K562 (cell line): ENCODE measurements around the gene FAM120C. TPM values are rescaled to one million over a fixed set of nuclear protein-coding genes. Genes with fewer than 3 reads are reported as not detected.

Experiments
- CGGBP1 ChIP-seq: fragments of 250-450 bp; sonication (Bioruptor Pico); IDR thresholded peaks from 2 replicates; pipeline ENCODE4 v1.9.0; 2021; ENCODE audit warnings: mild to moderate bottlenecking
- GABPA ChIP-seq: fragments of 200-800 bp; sonication (Bioruptor generic); conservative IDR thresholded peaks from 2 replicates; pipeline ENCODE4 v1.6.1; 2016; ENCODE audit warnings: low read depth, missing genetic modification characterization, missing compliant biosample characterization
- GTF2E2 ChIP-seq: fragments of 200-800 bp; sonication (Bioruptor generic); IDR thresholded peaks from 2 replicates; pipeline ENCODE4 v1.6.1; 2016; ENCODE audit warnings: missing genetic modification characterization, missing compliant biosample characterization
- HDAC2 ChIP-seq: fragments of 450-650 bp; IDR thresholded peaks from 2 replicates; pipeline ENCODE4 v1.6.1; 2016; ENCODE audit warnings: mild to moderate bottlenecking
- HNRNPUL1 ChIP-seq: fragments of 200-400 bp; formaldehyde crosslinking; IDR thresholded peaks from 2 replicates; pipeline ENCODE4 v1.6.1; 2017; ENCODE audit warnings: low read length
- NR2C2 ChIP-seq, 2 experiments: fragments of 200-800 bp in 1 of 2; sonication (Bioruptor generic) in 1 of 2; sonication (generic) in 1 of 2; formaldehyde crosslinking in 1 of 2; IDR thresholded peaks; 2 replicates each; pipeline versions ENCODE4 v1.6.1 to v1.8.0; 2016 to 2022; ENCODE audit warnings: mild to moderate bottlenecking in 1 of 2, missing compliant biosample characterization in 1 of 2, missing genetic modification characterization in 1 of 2, missing genetic modification reagents in 1 of 2
- POLR2AphosphoS2 ChIP-seq: IDR thresholded peaks from 2 replicates; pipeline ENCODE4 v1.6.1; 2012; ENCODE audit warnings: low read length, improper control_type of control experiment
- POLR2G ChIP-seq: fragments of 200-400 bp; formaldehyde crosslinking; IDR thresholded peaks from 2 replicates; pipeline ENCODE4 v1.6.1; 2017; ENCODE audit warnings: low read depth, mild to moderate bottlenecking, antibody characterized with exemption, low read length, moderate library complexity
- SIN3A ChIP-seq, 2 experiments: fragments of 150-350 bp in 1 of 2; IDR thresholded peaks; 2 replicates each; pipeline ENCODE4 v1.6.1; 2011 to 2016; ENCODE audit warnings: borderline replicate concordance in 2 of 2, low read depth in 2 of 2, low read length in 2 of 2, mild to moderate bottlenecking in 2 of 2, moderate library complexity in 2 of 2; ENCODE audit not compliant: control insufficient read depth in 1 of 2
- XRCC4 ChIP-seq: IDR thresholded peaks from one replicate; pipeline ENCODE4 v1.6.1; 2011; ENCODE audit not compliant: insufficient read depth, insufficient read length; ENCODE audit errors: extremely low read depth
- YY1 ChIP-seq, 3 experiments: IDR thresholded peaks; 2 replicates each; pipeline ENCODE4 v1.6.1; 2011; ENCODE audit warnings: low read length in 2 of 3, mild to moderate bottlenecking in 2 of 3, moderate library complexity in 2 of 3, borderline replicate concordance in 1 of 3, control low read depth in 1 of 3, low read depth in 1 of 3; ENCODE audit not compliant: insufficient read depth in 3 of 3, insufficient replicate concordance in 2 of 3, control insufficient read depth in 1 of 3, insufficient read length in 1 of 3; ENCODE audit errors: extremely low read depth in 1 of 3
- ZNF133 ChIP-seq: fragments of 250-450 bp; sonication (Bioruptor Pico); IDR thresholded peaks from 2 replicates; pipeline ENCODE4 v1.4.0; 2020; ENCODE audit warnings: mild to moderate bottlenecking
- ZNF324 ChIP-seq: fragments of 250-450 bp; sonication (Bioruptor Pico); IDR thresholded peaks from 2 replicates; pipeline ENCODE4 v1.4.0; 2020; ENCODE audit warnings: mild to moderate bottlenecking
- ZNF764 ChIP-seq: fragments of 250-450 bp; sonication (Bioruptor Pico); IDR thresholded peaks from 2 replicates; pipeline ENCODE4 v1.4.0; 2020; ENCODE audit warnings: low read depth, mild to moderate bottlenecking, moderate library complexity
- polyA plus RNA-seq, 8 experiments: library from polyadenylated mRNA; depleted of rRNA in 4 of 8; stranded (reverse) in 5 of 8; unstranded in 3 of 8; fragments of >200 nt; fragmentation: Nextera tagmentation in 2 of 8; fragmentation: Illumina TruSeq in 1 of 8; extraction: Ambion mirVana in 2 of 8; extraction: Trizol in 1 of 8; gene quantifications; 2 replicates each; pipeline versions ENCODE4 v1.2.1 to v1.2.3, GENCODE V29; 2011 to 2014; ENCODE audit warnings: inconsistent platforms in 1 of 8, missing spikeins in 1 of 8
- total RNA-seq, 7 experiments: library from RNA; depleted of rRNA in 6 of 7; stranded (reverse); fragments of >200 nt in 6 of 7; fragmentation: Illumina TruSeq in 2 of 7; extraction: Trizol in 2 of 7; gene quantifications; 2 replicates each; pipeline versions ENCODE4 v1.2.1 to v1.2.3, GENCODE V29; 2011 to 2021; ENCODE audit warnings: low replicate concordance in 1 of 7
- TF ChIP-seq, protein P1 (sequence below): sonication (generic); formaldehyde crosslinking; IDR thresholded peaks from 2 replicates; pipeline ENCODE4 v1.8.1; 2023; ENCODE audit warnings: mild to moderate bottlenecking, missing genetic modification reagents
- TF ChIP-seq, protein P2 (sequence below): fragments of 250-450 bp; sonication (Bioruptor Pico); IDR thresholded peaks from 2 replicates; pipeline ENCODE4 v1.4.0; 2020; ENCODE audit warnings: mild to moderate bottlenecking
- TF ChIP-seq, protein P3 (sequence below): fragments of 450-650 bp; IDR thresholded peaks from 2 replicates; pipeline ENCODE4 v1.6.1; 2016

FAM120C gene
- total and polyA plus RNA-seq, 9 of the 15 experiments (the other 6 are each of a cell fraction or from before 2014, with no cell fraction given): 0.21 to 6.7 (median 2.1) TPM

GRCh38 chrX:54044126-54044876 lies 138.8 kb downstream of the FAM120C start, which contains the start of gene PHF8 (continued):
- TF ChIP-seq, protein P1, sequence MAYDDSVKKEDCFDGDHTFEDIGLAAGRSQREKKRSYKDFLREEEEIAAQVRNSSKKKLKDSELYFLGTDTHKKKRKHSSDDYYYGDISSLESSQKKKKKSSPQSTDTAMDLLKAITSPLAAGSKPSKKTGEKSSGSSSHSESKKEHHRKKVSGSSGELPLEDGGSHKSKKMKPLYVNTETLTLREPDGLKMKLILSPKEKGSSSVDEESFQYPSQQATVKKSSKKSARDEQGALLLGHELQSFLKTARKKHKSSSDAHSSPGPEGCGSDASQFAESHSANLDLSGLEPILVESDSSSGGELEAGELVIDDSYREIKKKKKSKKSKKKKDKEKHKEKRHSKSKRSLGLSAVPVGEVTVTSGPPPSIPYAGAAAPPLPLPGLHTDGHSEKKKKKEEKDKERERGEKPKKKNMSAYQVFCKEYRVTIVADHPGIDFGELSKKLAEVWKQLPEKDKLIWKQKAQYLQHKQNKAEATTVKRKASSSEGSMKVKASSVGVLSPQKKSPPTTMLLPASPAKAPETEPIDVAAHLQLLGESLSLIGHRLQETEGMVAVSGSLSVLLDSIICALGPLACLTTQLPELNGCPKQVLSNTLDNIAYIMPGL (CRISPR knock-in tag): peak; percentile 85; the same call in 1 of the 2 replicates
- TF ChIP-seq, protein P2, sequence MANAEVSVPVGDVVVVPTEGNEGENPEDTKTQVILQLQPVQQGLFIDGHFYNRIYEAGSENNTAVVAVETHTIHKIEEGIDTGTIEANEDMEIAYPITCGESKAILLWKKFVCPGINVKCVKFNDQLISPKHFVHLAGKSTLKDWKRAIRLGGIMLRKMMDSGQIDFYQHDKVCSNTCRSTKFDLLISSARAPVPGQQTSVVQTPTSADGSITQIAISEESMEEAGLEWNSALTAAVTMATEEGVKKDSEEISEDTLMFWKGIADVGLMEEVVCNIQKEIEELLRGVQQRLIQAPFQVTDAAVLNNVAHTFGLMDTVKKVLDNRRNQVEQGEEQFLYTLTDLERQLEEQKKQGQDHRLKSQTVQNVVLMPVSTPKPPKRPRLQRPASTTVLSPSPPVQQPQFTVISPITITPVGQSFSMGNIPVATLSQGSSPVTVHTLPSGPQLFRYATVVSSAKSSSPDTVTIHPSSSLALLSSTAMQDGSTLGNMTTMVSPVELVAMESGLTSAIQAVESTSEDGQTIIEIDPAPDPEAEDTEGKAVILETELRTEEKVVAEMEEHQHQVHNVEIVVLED (CRISPR knock-in tag): peak; percentile 51; the same call in 1 of the 2 replicates
- peak in 1 of 2 experiments; percentile 62; a peak in 2 of 4 replicates for TF ChIP-seq SIN3A (IDR thresholded peaks at IDR 0.05; ENCODE audit: borderline replicate concordance in 2 of 2, control insufficient read depth in 1 of 2, low read depth in 2 of 2, low read length in 2 of 2)
- TF ChIP-seq ZNF324 (CRISPR knock-in tag): no peak
- TF ChIP-seq, protein P3, sequence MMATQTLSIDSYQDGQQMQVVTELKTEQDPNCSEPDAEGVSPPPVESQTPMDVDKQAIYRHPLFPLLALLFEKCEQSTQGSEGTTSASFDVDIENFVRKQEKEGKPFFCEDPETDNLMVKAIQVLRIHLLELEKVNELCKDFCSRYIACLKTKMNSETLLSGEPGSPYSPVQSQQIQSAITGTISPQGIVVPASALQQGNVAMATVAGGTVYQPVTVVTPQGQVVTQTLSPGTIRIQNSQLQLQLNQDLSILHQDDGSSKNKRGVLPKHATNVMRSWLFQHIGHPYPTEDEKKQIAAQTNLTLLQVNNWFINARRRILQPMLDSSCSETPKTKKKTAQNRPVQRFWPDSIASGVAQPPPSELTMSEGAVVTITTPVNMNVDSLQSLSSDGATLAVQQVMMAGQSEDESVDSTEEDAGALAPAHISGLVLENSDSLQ: peak; percentile 85
- TF ChIP-seq ZNF764: no peak
- TF ChIP-seq POLR2AphosphoS2: no peak
- no peak for TF ChIP-seq NR2C2 (CRISPR knock-in tag; IDR thresholded peaks at IDR 0.05)
- TF ChIP-seq NR2C2 (tag; IDR thresholded peaks at IDR 0.05): peak; percentile 96
- TF ChIP-seq GTF2E2: peak; percentile 72; the same call in 1 of the 2 replicates
- peak; percentile 88 for TF ChIP-seq POLR2G
- TF ChIP-seq YY1 (IDR thresholded peaks at IDR 0.05; ENCODE audit: borderline replicate concordance in 1 of 3, control insufficient read depth in 1 of 3, extremely low read depth in 1 of 3, insufficient read depth in 3 of 3, insufficient read length in 1 of 3, insufficient replicate concordance in 2 of 3, low read depth in 1 of 3, low read length in 2 of 3): peak; percentile 88 to 97 (median 96)
- peak; percentile 78 for TF ChIP-seq GABPA (tag)
- no peak for TF ChIP-seq XRCC4
- no peak for TF ChIP-seq CGGBP1 (CRISPR knock-in tag)
- TF ChIP-seq HDAC2: peak; percentile 27; the same call in 1 of the 2 replicates
- TF ChIP-seq ZNF133: no peak
- TF ChIP-seq HNRNPUL1: no peak
